Esophagus squamous epithelium (tissue), 4 donors: ENCODE measurements around the gene RIMS3.

ENCODE experiments used
- CTCF ChIP-seq, 6 experiments: fragments of 450-650 bp in 4 of 6; fragments of 200-600 bp in 2 of 6; sonication (generic) in 2 of 6; IDR thresholded peaks; one replicate each; pipeline ENCODE4 v1.5.1; 2016 to 2019; ENCODE audit warnings: antibody characterized with exemption in 6 of 6, mild to moderate bottlenecking in 4 of 6, moderate library complexity in 4 of 6
- POLR2A ChIP-seq, 4 donors: fragments of 450-650 bp; IDR thresholded peaks; one replicate each; pipeline ENCODE4 v1.6.1; 2017; ENCODE audit warnings: antibody characterized with exemption in 4 of 4, mild to moderate bottlenecking in 4 of 4, moderate library complexity in 3 of 4

DNA sequence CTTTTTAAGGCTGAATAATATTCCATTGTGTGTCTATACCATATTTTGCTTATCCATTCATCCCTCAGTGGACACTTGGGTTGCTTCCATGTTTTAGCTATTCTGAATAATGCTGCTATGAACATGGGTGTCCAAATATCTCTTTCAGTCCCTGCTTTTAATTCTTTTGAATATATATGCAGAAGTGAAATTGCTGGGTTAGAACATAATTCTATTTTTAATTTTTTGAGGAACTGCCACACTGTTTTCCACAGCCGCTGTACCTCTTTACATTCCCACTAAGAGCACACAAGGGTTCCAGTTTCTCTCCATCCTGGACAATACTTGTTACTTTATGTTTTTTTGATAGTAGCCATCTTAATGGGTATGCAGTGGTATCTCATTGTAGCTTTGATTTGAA is 65.6 kb downstream of the RIMS3 start:
- TF ChIP-seq POLR2A (IDR thresholded peaks at IDR 0.05) (no peak), CTCF (IDR thresholded peaks at IDR 0.05) (no peak)
